ENCODE results near the gene CDCA5. TPM values are rescaled to one million over a fixed set of nuclear protein-coding genes. Genes with fewer than 3 reads are reported as not detected.
A peak's percentile ranks its signal among the peaks of the same experiment; 100 is the strongest.
"Not testable (repeated sequence)": the region's sequence is repeated elsewhere in the genome, so short reads cannot be mapped to it uniquely, and the experiment has no call there.

The CDCA5 gene
- polyA plus RNA-seq, 1 donor: 23.1 TPM

- DNase-seq: no peak
Observed at GRCh38 chr11:65120831-65121230, 37.0 kb upstream of the CDCA5 start.

- no peak for DNase-seq
Observed at GRCh38 chr11:65119670-65119995, 35.8 kb upstream of the CDCA5 start.

GRCh38 chr11:65118891-65119669 is 35.2 kb upstream of the CDCA5 start:
- DNase-seq: not testable (repeated sequence)

- DNase-seq: no peak
Observed at GRCh38 chr11:65118097-65118837, 34.4 kb upstream of the CDCA5 start.

- DNase-seq: peak; percentile 98
Observed at GRCh38 chr11:65117206-65118096, 33.6 kb upstream of the CDCA5 start, which contains the start of gene ZNHIT2. TSS of gene ZNHIT2 (minus strand) at chr11:65117701. CDS start at chr11:65117653, 48 bp downstream.

- no peak for DNase-seq
Observed at GRCh38 chr11:65116370-65117205, 32.7 kb upstream of the CDCA5 start.

GRCh38 chr11:65115361-65116082 is 31.7 kb upstream of the CDCA5 start:
- no peak for DNase-seq

GRCh38 chr11:65114538-65115171 is 30.8 kb upstream of the CDCA5 start:
- no peak for DNase-seq

GRCh38 chr11:65113839-65114238 is 30.0 kb upstream of the CDCA5 start:
- no peak for DNase-seq

GRCh38 chr11:65113361-65113756 is 29.5 kb upstream of the CDCA5 start:
- no peak for DNase-seq

- no peak for DNase-seq
Observed at GRCh38 chr11:65112546-65113360, 28.9 kb upstream of the CDCA5 start.

GRCh38 chr11:65111744-65112545 is 28.1 kb upstream of the CDCA5 start, which contains the start of gene TM7SF2:
TSS of gene TM7SF2 (plus strand) at chr11:65111872. CDS start at chr11:65112016, 144 bp downstream.
- peak; percentile 95 for DNase-seq

GRCh38 chr11:65111159-65111743 is 27.4 kb upstream of the CDCA5 start:
- DNase-seq: no peak

GRCh38 chr11:65110354-65110861 is 26.6 kb upstream of the CDCA5 start:
- DNase-seq: peak; percentile 82

- no peak for DNase-seq
Observed at GRCh38 chr11:65109231-65110198, 25.7 kb upstream of the CDCA5 start.

GRCh38 chr11:65108469-65109123 is 24.8 kb upstream of the CDCA5 start:
- DNase-seq: no peak
